ENCODE measurements around the gene TMEM168. TPM values are rescaled to one million over a fixed set of nuclear protein-coding genes. Genes with fewer than 3 reads are reported as not detected.

TMEM168 gene
- total and polyA plus RNA-seq, 2 experiments from 2014 or later, result 16.0 to 17.3 TPM

DNA sequence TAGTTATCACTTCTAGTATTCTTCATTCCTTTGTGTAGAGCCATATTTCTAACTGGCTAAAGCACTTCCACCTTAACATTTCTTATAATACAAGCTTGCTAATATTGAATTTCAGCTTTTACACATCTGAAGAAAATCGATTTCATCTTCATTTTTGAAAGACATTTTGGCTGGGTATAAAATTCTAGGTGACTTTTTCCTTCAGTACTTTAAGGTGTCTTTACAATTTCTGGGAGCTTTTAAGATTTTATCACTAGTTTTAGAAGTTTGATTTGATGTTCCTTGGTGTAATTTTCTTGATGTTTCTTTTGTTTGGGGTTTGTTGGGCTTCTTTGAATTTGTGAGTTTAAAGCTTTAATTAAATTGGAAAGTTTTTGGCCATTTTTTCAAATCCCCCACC is 38.5 kb upstream of the TMEM168 start:
- no peak overlapping the region for H3K4me2 ChIP-seq (ENCODE audit: unreplicated experiment)
- H2AFZ ChIP-seq, result no peak overlapping the region
- H3K36me3 ChIP-seq (ENCODE audit: low read depth), result peaks cover 46% of the 10 kb centered on the region
- WGBS, 2 experiments (ENCODE audit: low coverage in 1 of 2, low lambda C conversion rate in 2 of 2, missing lambda C conversion rate in 2 of 2), result 94 to 100% methylated on average over 1 of the region's 1 CpG
- H3K4me3 ChIP-seq, result no peak overlapping the region
- peaks cover 15% of the 10 kb centered on the region; the same call in 1 of the 2 replicates for H3K79me2 ChIP-seq (ENCODE audit: insufficient read depth)
- in situ Hi-C loops (cut with MboI), result no loop called here
- no peaks in the 10 kb centered on the region for H3K9me3 ChIP-seq (ENCODE audit: low read depth)
- H3K9ac ChIP-seq, result no peak overlapping the region
- H4K20me1 ChIP-seq (ENCODE audit: insufficient read depth), result no peaks in the 10 kb centered on the region
- H3K4me1 ChIP-seq (ENCODE audit: insufficient read depth), result no peaks in the 10 kb centered on the region
- no peaks in the 10 kb centered on the region for H3K27me3 ChIP-seq (replicated peaks; ENCODE audit: insufficient read depth)
- no peak overlapping the region for H3K27ac ChIP-seq
- DNase-seq, result no peak
- no peaks in the 10 kb centered on the region for H3K9me2 ChIP-seq (ENCODE audit: insufficient read depth)
- no peak for TF ChIP-seq EZH2 (IDR thresholded peaks at IDR 0.05; ENCODE audit: insufficient read depth, poor library complexity, severe bottlenecking)
- no peak for TF ChIP-seq EZH2phosphoT487 (IDR thresholded peaks at IDR 0.05; ENCODE audit: insufficient read depth, low read depth)
- no peaks in the 10 kb centered on the region for H3F3A ChIP-seq (ENCODE audit: insufficient read depth)

DNA sequence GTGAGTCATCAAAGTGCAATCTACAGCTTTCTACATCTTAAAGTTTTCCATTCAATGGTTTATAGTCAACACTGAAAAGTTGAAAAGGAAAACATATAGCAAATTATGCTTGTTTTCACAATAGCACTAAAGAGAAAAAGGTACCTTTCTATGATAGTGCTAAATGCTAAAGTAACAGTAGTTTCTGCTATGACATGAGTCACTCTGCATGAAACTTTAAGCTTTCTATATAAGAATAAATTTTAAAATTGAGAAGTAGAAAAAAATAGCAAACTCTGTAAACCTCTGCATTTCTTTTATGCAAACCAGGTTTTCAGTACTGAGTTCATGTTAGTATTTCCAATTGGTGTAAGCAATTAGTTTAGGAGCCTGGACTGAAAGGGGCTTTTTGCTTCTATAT is 31.2 kb upstream of the TMEM168 start:
- TF ChIP-seq EZH2phosphoT487 (IDR thresholded peaks at IDR 0.05; ENCODE audit: insufficient read depth, low read depth) (no peak), EZH2 (IDR thresholded peaks at IDR 0.05; ENCODE audit: insufficient read depth, poor library complexity, severe bottlenecking) (no peak)
- no peak overlapping the region for H3K4me3 ChIP-seq
- H3K4me1 ChIP-seq (ENCODE audit: insufficient read depth), result no peaks in the 10 kb centered on the region
- peaks cover 40% of the 10 kb centered on the region for H3K36me3 ChIP-seq (ENCODE audit: low read depth)
- no peak overlapping the region for H3K27ac ChIP-seq
- no peaks in the 10 kb centered on the region for H3F3A ChIP-seq (ENCODE audit: insufficient read depth)
- no peaks in the 10 kb centered on the region for H3K9me3 ChIP-seq (ENCODE audit: low read depth)
- no peaks in the 10 kb centered on the region for H4K20me1 ChIP-seq (ENCODE audit: insufficient read depth)
- in situ Hi-C loops (cut with MboI), result no loop called here
- H2AFZ ChIP-seq, result no peak overlapping the region
- DNase-seq, result no peak
- no peaks in the 10 kb centered on the region for H3K27me3 ChIP-seq (replicated peaks; ENCODE audit: insufficient read depth)
- no peak overlapping the region for H3K9ac ChIP-seq
- no peaks in the 10 kb centered on the region for H3K9me2 ChIP-seq (ENCODE audit: insufficient read depth)
- no peak overlapping the region for H3K4me2 ChIP-seq (ENCODE audit: unreplicated experiment)
- H3K79me2 ChIP-seq (ENCODE audit: insufficient read depth), result no peaks in the 10 kb centered on the region

DNA sequence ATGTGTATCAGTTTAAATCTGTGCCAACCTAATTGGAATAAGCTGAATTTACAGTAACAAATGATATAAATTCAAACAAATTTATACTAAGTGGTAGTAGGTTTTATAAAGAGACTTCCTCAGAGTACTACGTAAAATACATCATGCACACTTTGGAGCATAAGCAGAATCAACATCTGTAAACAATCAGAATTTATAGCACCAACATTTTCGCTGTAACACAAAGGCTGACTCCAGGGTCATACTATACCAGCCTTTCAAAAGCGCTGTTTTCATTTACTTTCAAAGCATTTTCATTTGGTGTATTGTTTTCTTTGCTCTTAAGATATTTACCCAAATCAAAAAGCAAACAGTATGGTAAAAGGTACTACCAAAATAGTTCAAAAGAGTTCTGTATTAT is 29.3 kb upstream of the TMEM168 start:
- no peaks in the 10 kb centered on the region for H3K9me2 ChIP-seq (ENCODE audit: insufficient read depth)
- no peaks in the 10 kb centered on the region for H3K27me3 ChIP-seq (replicated peaks; ENCODE audit: insufficient read depth)
- H3K9ac ChIP-seq, result no peak overlapping the region
- no peak overlapping the region for H2AFZ ChIP-seq
- no peak overlapping the region for H3K4me2 ChIP-seq (ENCODE audit: unreplicated experiment)
- no peaks in the 10 kb centered on the region for H3F3A ChIP-seq (ENCODE audit: insufficient read depth)
- H3K4me3 ChIP-seq, result no peak overlapping the region
- no peak for DNase-seq
- WGBS, 2 experiments (ENCODE audit: low coverage in 1 of 2, low lambda C conversion rate in 2 of 2, missing lambda C conversion rate in 2 of 2), result 69 to 72% methylated on average over 3 of the region's 3 CpGs
- H3K27ac ChIP-seq, result no peak overlapping the region
- H3K4me1 ChIP-seq (ENCODE audit: insufficient read depth), result no peaks in the 10 kb centered on the region
- no peaks in the 10 kb centered on the region for H4K20me1 ChIP-seq (ENCODE audit: insufficient read depth)
- TF ChIP-seq EZH2phosphoT487 (IDR thresholded peaks at IDR 0.05; ENCODE audit: insufficient read depth, low read depth), result no peak
- TF ChIP-seq EZH2 (IDR thresholded peaks at IDR 0.05; ENCODE audit: insufficient read depth, poor library complexity, severe bottlenecking), result no peak
- no peaks in the 10 kb centered on the region for H3K79me2 ChIP-seq (ENCODE audit: insufficient read depth)
- peaks cover 40% of the 10 kb centered on the region for H3K36me3 ChIP-seq (ENCODE audit: low read depth)
- no peaks in the 10 kb centered on the region for H3K9me3 ChIP-seq (ENCODE audit: low read depth)
- in situ Hi-C loops (cut with MboI), result no loop called here

DNA sequence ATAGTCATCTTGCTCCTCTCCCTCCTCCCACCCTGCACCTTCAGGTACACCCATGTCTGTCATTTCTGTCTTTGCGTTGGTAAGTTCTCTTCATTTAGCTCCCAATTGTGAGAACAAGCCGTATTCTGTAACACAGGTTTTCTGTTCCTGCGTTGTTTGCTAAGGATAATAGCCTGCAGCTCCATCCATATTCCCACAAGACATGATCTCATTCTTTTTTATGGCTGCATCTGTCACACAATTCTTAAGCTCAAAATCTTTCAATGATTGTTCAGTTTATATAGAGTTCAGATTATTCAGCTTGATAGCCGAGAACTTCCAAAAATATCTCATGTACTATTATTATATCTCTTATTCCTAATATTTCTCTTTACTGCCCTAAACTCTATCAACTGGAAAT is 16.0 kb upstream of the TMEM168 start:
- no peak overlapping the region for H3K4me3 ChIP-seq
- no peaks in the 10 kb centered on the region for H3K9me3 ChIP-seq (ENCODE audit: low read depth)

DNA sequence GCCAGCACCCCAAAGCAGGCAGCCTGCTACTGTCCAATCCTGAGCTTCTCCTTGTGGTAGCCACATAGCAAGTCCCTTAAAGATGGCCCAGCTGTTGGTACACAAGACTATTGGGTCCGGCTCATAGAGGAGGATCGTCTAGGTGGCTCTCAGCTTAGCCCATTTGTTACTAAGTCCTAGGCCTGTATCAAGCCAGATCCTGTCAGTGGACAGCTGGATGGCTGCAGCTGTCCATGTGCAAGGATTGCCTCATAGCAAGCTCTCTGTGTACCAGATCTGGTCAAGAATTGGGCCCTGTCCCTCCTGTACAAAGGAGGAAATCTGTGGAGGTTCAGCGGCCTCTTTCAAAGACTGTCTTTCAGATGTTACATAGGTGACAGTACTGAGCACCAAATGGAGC is 12.2 kb upstream of the TMEM168 start:
- Histone ChIP-seq H3K9ac (no peak overlapping the region), H3K9me2 (ENCODE audit: insufficient read depth) (no peaks in the 10 kb centered on the region), H4K20me1 (ENCODE audit: insufficient read depth) (no peaks in the 10 kb centered on the region), H3K9me3 (ENCODE audit: low read depth) (no peaks in the 10 kb centered on the region), H3K79me2 (ENCODE audit: insufficient read depth) (no peaks in the 10 kb centered on the region), H3K4me2 (ENCODE audit: unreplicated experiment) (no peak overlapping the region), H3K27me3 (replicated peaks; ENCODE audit: insufficient read depth) (no peaks in the 10 kb centered on the region), H3K27ac (no peak overlapping the region), H2AFZ (no peak overlapping the region), H3F3A (ENCODE audit: insufficient read depth) (no peaks in the 10 kb centered on the region), H3K36me3 (ENCODE audit: low read depth) (no peaks in the 10 kb centered on the region), H3K4me1 (ENCODE audit: insufficient read depth) (no peaks in the 10 kb centered on the region), H3K4me3 (no peak overlapping the region)
- no peak for DNase-seq
- in situ Hi-C loops (cut with MboI), result no loop called here
- no peak for TF ChIP-seq EZH2phosphoT487 (IDR thresholded peaks at IDR 0.05; ENCODE audit: insufficient read depth, low read depth)
- no peak for TF ChIP-seq EZH2 (IDR thresholded peaks at IDR 0.05; ENCODE audit: insufficient read depth, poor library complexity, severe bottlenecking)
- WGBS, 2 experiments (ENCODE audit: low coverage in 1 of 2, low lambda C conversion rate in 2 of 2, missing lambda C conversion rate in 2 of 2), result 78 to 87% methylated on average over 3 of the region's 3 CpGs

More for the DNA sequence above, 16.0 kb upstream of the TMEM168 start:
- H3K36me3 ChIP-seq (ENCODE audit: low read depth), result no peaks in the 10 kb centered on the region
- no peaks in the 10 kb centered on the region for H3K4me1 ChIP-seq (ENCODE audit: insufficient read depth)
- no peak overlapping the region for H3K4me2 ChIP-seq (ENCODE audit: unreplicated experiment)
- no peaks in the 10 kb centered on the region for H3K79me2 ChIP-seq (ENCODE audit: insufficient read depth)
- H4K20me1 ChIP-seq (ENCODE audit: insufficient read depth), result no peaks in the 10 kb centered on the region
- H3K27me3 ChIP-seq (replicated peaks; ENCODE audit: insufficient read depth), result no peaks in the 10 kb centered on the region
- H3K9ac ChIP-seq, result no peak overlapping the region
- H3K9me2 ChIP-seq (ENCODE audit: insufficient read depth), result no peaks in the 10 kb centered on the region
- no peaks in the 10 kb centered on the region for H3F3A ChIP-seq (ENCODE audit: insufficient read depth)
- no peak for DNase-seq
- no peak overlapping the region for H3K27ac ChIP-seq
- WGBS, 2 experiments (ENCODE audit: low coverage in 1 of 2, low lambda C conversion rate in 2 of 2, missing lambda C conversion rate in 2 of 2), result 30 to 34% methylated on average over 4 of the region's 4 CpGs
- TF ChIP-seq EZH2phosphoT487 (IDR thresholded peaks at IDR 0.05; ENCODE audit: insufficient read depth, low read depth), result no peak
- no peak for TF ChIP-seq EZH2 (IDR thresholded peaks at IDR 0.05; ENCODE audit: insufficient read depth, poor library complexity, severe bottlenecking)
- in situ Hi-C loops (cut with MboI), result no loop called here
- H2AFZ ChIP-seq, result no peak overlapping the region

Measured in GM23248 (cell line).